ENCODE measurements around the gene POLR1A.

DNA sequence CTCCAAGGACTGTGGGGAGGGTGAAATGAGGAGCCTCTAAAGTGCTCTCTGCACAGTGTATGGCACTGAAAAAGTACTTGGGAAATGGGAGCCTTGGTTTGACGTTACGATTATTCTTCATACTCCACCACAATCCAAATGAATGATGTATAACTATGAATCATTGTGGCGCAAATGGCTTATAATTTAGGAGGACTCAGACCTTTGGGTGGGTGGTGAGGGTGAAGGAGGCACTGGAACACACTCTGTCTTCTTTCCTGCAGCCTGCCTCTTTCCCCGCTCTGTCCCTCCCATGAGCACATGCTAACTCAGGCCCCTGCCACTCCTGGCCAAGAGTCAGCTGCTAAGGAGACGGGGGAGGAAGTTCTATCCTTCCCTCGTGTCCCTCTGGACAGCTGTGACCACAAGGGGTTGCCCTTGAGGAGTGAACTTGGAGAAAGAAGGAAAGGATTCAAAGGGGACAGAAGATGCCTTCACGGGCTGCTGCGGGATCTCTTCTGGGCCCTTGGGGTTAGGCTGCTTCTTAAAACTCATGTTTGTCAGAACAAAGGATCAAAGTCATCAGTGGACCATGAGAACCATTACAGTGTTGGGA lies 36.5 kb downstream of the POLR1A start:
- no peak for TF ChIP-seq POLR2A (IDR thresholded peaks at IDR 0.05; ENCODE audit: low read depth)
- no peak for TF ChIP-seq CTCF (IDR thresholded peaks at IDR 0.05)
- peak in 1 of 2 donors; percentile 5 for TF ChIP-seq POLR2AphosphoS5 (IDR thresholded peaks at IDR 0.05)
- no peak for TF ChIP-seq EP300 (IDR thresholded peaks at IDR 0.05)
